Measurements from ENCODE around the gene PRSS8.

The PRSS8 gene

DNA sequence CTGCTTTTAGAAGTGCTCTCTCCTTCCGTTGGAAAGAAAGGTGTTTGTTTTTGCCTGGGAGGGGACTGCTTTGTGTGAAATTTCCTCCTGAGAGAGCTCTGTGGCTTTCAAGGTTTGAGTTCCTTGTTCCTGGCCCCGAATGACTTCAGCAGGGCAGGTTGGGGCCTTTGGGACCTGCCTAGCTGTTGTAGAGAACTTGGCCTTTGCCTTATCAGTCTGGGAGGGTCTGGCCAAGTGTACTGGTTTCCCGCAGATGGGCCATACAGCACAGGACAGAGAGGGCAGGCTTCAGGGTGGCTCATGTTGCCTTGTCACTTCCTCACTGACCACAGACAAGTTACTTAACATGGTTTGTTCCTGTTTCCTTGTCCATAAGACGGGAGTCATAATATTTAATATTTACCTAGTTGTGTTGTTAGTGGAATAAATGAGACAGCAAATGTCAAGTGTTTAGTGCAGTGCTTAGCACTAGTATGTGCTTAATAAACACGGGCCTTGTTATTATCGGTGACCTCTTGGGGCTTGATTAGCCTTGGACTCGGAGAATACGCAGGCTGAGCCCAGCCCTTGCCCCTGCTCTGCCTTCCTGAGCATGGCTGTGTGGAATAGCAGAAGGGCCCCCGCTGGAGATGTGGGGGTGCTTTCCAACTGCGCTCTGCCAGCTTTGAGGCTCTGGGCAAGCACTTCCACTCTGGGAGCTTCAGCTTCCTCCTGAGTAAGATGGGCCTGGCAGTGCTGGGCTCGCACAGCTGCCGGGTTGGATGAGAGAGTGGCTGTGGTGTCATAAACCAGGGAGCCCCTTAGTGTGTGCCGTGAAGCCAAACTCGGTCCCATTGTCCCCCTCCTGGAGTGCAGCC lies 6.6 kb downstream of the PRSS8 start:
- DNase-seq (ENCODE audit: low spot score) = no peak

DNA sequence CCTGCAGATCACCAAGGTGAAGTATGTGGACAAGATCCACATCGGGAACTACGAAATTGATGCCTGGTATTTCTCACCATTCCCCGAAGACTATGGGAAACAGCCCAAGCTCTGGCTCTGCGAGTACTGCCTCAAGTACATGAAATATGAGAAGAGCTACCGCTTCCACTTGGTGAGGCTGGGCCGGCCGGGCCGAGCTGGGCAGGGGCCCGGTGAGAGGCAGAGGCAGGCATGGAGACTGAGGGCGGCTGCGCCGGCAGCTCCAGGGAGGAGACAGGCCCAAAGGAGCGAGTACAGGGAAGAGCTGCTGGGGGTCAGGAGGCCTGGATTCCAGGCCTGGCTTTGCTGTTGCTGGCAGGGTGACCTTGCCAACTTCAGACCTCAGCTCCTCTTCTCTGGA lies 8.3 kb downstream of the PRSS8 start:
- DNase-seq (ENCODE audit: low spot score) = no peak

DNA sequence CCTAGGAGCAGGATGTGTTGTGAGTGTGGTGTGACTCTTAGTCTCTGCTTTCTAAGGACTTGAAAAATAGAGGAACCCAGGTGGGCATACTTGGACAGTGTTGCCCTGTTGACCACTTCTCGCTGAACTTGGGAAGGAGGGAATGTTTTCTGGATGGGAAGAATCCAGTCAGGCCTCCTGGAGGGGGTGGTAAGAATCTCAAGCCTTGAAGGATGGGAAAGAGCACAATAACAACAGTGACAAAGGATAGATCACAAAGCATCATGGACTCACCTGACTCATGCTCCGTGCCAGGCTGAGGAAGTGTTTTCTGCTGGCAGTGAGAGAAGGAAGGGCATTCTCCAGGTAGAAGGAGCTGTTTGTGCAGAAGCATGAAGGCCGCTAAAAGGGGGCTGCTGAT lies 9.7 kb downstream of the PRSS8 start:
- no peak for DNase-seq (ENCODE audit: low spot score)

DNA sequence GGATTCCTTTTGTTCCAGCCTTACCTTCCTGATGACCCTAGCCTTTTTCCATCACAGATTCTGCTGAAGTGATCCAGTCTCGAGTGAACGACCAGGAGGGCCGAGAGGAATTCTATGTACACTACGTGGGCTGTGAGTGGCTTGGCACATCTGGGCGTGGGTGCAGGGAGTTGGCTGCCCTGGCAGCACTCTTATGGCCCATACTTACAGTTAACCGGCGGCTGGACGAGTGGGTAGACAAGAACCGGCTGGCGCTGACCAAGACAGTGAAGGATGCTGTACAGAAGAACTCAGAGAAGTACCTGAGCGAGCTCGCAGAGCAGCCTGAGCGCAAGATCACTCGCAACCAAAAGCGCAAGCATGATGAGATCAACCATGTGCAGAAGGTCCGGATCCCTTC lies 15.4 kb downstream of the PRSS8 start:
- DNase-seq (ENCODE audit: low spot score) = no peak

DNA sequence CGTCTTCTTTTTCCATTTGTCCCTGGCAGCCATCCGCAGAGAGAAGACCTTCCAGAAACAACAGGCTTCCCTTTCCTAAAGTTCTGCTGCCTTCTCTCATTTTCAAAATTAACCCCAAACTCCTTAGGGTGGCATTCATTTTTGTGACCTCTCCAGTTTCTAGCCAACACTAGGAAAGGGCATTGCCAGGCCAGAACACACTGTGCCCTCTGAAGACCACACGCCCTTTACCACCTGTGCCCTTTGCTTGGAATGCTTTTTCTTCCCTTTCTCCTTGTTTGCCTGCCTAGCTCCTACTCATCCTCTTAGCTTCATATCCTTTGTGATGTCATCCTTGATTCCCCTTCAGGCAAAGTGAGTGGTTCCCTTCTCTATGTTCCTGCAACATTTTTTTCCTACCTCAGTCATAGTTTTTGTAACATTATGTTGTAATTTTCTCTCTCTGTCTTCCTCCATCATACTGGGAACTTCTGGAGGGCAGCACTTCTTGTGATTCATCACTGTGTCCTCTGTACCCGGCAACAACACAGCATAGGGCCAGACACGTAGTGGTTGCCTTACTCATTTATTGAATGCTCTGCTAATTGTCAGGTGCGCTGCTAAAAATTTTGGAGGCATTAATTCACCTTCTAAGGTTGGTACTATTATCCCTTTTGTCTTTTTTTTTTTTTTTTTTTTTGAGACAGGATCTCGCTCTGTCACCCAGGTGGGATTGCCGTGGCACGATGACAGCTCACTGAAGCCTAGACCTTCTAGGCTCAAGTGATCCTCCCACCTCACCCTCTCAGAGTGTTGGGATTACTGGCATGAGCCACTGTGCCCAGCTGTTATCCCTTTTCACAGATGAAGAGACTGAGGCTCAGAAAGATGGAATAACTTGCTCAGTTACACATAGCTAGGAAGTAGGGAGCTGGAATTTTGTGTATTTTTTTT lies 17.0 kb downstream of the PRSS8 start:
- peak; percentile 59 for DNase-seq (ENCODE audit: low spot score)

DNA sequence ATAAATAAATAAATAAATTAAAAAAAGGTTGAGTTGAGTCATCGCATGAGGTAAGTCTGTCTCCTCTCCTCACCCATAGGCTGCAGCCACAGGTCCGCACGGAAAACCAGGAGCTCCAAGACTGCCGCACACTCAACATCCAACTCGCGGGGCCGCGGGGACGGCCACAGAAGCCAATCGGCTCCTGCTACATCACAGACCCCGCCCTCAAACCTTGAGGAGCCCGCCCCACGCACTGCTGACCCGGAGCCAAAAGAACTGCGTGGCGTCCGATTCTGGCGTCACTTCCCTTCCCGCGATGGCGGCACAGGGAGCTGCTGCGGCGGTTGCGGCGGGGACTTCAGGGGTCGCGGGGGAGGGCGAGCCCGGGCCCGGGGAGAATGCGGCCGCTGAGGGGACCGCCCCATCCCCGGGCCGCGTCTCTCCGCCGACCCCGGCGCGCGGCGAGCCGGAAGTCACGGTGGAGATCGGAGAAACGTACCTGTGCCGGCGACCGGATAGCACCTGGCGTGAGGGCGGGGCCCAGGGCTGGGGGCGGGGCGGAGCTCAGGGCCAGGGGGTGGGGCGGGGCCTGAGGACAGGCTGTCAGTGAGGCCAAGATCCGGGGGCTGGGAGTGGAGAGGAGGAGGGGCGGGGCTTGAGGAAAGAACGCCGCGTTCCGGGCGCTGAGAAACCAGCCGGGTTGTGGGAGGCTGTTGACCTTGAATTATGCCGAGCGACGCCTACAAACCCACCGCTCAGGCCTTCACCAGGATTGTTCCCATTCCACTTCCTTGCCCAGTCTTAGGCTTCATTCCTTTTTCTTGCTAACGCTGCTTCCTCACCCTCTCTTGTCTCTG lies 17.9 kb downstream of the PRSS8 start, which contains the start of gene KAT8:
Gene KAT8 (plus strand): TSS at position 281 of the 839 bp plus-strand sequence. CDS start 18 bp downstream, at position 299.
- peak; percentile 97 for DNase-seq (ENCODE audit: low spot score)

DNA sequence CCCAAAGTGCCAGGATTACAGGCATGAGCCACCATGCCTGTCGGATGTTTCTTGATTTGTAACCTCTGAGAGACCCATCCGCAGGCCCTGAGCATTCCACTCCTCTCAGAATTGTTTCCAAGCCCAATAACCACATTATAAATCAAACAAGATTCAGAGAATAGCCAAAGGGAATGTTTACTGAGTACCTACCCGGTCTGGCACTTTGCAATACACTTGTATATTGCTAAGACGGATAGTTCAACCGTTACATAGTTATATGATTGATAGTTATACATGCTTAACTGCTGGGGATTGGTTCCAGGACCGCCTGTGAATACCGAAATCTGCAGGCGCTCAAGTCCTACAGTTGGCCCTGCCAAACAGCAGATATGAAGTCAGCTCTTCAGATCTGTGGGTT lies 21.1 kb downstream of the PRSS8 start:
- DNase-seq (ENCODE audit: low spot score) = no peak

DNA sequence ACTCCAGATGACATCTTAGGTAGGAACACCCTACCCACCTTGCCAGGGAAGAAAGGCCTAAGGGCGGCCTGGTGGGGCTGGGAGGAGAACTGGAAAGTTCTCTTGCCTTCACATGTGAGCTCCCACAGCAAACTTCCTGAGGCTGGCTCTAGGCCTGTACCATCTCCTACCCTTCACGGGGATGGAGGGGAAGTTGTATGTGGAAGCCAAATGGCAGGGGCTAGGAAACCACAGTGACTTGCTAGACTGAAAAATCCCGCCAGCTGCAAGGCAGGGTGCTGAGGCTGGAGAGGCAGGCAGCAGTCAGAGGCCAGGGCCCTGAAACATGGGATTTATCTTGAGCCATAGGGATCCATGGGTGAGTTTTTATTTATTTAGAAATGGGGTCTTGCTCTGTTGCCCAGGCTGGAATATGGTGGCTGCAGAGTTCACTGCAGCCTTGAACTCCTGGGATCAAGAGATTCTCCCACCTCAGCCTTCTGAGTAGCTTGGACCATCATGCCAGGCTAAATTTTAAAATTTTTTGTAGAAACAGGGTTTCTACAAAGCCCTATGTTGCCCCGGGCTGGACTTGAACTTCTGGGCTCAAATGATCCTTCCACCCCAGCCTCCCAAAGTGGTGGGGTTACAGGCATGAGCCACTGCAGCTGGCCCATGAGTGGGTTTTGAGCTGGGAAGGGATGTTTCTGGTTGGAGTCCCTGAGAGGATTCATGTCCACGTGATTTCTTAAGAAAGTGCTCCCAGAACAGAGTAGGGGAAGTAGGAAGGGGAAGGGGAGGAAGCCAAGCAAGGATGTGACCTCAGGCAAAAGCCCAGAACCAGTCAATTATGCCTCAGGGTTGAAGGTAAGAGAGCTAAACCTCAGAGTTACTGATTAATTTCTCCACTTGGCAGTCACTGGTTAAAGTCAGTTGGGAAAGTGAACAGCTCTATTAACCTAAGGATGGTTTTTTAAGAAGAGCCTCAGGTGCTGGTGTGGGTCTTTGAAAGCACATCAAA lies 22.1 kb downstream of the PRSS8 start:
- DNase-seq (ENCODE audit: low spot score) = no peak

DNA sequence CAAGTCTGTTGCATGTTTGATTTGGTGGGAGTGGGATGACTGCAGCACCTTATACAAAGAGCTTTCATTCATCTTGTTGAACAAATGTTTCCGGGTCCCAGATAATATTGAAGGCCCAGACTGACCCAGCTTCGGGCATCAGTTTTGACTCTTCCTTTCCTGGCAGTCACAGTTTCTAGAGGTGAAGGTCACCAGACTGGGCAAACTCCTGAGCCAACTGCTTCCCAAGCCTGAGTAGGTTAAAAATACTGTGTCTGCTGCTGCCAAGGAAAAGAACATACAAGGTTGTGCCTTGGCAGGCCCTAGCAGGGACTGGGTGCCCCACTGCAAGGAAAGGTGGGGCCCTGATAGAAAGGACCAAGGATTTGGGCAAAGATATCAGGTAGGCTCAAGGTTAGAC lies 22.8 kb downstream of the PRSS8 start:
- DNase-seq (ENCODE audit: low spot score) = no peak

DNA sequence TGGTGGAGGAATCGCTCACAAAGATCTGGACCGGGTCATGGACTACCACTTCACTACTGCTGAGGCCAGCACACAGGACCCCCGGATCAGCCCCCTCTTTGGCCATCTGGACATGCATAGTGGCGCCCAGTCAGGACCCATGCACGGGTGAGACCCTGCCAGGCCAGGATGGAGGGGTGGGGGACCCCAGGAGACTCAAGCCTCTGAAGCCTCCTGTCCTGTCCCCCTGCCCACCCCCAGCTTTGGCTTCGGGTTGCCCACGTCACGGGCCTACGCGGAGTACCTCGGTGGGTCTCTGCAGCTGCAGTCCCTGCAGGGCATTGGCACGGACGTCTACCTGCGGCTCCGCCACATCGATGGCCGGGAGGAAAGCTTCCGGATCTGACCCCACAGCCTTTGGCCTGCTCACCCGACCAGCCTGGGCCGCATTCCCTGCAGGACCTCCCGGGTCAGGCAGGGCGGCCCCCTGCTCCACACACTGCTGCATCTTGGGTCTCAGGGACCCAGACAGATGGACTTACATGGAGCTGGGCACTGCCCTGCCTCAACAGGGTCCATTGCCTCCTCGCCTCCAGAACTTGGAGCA lies 23.6 kb downstream of the PRSS8 start:
- no peak for DNase-seq (ENCODE audit: low spot score)

DNA sequence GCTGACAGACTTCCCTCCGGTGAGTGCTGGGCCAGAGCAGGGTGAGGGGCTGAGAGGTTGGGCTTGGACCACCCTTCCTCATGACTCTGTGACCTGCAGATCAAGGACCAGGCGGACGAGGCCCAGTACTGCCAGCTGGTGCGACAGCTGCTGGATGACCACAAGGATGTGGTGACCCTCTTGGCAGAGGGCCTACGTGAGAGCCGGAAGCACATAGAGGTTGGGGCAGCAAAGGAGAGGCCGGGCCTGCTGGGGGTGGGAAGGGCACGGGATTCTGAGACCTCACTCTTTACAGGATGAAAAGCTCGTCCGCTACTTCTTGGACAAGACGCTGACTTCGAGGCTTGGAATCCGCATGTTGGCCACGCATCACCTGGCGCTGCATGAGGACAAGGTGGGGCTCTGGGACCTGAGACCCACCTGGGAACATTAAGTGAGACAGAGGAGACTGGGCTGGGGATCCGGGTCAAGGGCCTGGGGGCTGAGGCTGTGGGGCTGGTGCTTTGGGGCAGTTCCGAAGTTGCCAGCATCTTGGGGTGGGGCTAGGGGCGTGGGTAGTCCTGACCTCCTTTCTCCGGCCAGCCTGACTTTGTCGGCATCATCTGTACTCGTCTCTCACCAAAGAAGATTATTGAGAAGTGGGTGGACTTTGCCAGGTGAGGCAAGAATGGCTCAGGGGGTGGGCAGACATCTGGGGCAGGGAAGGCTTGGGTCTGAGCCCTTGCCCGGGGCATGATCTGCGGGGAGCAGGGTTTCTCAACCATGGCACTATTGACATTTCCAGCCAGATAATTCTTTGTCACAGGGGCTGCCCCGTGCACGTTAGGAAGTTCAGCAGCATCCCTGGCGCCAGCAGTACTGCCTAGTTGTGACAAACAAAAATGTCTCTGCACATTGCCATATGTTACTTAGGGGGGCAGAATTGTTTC lies 25.2 kb downstream of the PRSS8 start:
- DNase-seq (ENCODE audit: low spot score) = no peak

DNA sequence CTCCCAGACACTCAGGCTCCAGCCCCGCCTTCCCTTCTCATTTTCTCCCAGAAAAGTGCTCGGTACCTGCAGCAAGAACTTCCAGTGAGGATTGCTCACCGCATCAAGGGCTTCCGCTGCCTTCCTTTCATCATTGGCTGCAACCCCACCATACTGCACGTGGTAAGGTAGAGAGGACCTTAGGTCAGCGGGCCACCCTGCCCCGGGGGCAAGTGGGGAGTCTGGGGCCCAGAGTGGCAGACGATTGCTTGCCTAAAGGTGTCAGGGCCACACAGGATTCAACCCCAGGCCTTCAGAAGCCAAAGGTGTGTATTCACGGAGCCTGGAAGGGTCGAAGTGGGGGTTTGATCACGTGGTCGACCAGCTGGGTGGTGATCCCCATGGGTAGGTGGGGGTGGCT lies 25.9 kb downstream of the PRSS8 start:
- DNase-seq (ENCODE audit: low spot score) = no peak

DNA sequence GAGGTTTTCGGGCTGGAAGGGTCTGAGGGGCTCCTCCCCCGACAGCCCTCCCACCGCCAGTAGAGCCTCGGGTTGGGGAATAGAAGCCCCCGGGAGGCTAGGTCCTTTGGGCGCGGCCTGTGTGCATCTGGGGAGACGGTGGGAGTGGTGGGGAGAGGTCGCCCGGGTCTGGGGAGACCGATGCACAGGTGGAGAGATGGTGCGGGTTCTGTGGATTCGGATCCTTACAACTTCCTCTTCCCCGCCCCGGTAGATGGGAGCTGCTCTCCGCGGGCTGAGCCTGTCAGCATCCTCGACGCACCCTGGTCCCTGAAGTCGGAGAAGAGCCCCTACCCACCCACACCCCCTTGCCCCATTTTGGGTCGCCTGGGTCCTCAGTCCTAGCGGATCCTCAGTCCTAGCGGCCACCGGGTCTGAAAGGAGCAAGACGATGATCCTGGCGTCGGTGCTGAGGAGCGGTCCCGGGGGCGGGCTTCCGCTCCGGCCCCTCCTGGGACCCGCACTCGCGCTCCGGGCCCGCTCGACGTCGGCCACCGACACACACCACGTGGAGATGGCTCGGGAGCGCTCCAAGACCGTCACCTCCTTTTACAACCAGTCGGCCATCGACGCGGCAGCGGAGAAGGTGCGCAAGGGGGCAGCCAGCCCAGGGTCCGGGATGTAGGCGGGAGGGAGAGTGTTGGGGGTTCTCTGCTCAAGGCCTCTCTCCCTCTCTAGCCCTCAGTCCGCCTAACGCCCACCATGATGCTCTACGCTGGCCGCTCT lies 26.6 kb downstream of the PRSS8 start:
- DNase-seq (ENCODE audit: low spot score) = no peak

DNA sequence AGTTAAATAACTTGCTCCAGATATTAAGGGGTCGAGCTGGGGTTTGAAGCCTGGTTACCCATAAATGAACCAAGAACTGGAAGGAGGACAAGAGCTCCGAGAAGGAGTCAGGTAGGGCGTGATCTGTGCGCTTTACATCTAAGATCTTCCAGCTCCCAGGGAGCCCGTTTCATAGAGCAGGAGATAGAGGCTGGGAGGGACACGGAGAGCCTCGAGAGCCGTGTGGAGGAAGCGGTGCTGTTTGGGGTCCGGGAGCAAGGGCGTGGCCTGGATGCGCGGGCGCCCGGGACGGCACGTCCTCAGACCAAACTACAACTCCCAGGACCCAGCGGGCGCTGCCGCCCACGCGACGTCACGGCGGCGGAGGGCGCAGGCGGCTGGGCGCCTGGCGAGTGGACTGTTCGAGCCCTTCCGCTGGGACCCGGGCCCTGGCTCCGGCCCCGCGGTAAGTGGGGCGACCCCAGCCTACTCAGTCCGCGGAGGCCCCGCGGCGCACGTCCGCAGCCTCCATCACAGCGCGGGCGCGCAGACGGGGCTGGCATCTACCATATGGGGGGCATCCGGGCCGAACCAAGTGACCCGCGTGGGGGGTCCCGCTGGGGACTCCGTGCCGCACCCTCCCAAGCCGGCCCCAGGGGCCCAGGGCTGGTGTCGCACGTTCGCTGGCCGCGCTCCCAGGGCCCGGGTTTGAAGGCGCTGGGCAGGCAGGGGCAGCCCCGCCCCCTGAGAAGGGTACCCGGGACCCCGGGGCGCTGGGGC lies 27.3 kb downstream of the PRSS8 start, which contains the start of gene BCKDK:
Gene BCKDK (plus strand): TSS at position 352 of the 759 bp plus-strand sequence. CDS start 838 bp downstream, outside the sequence.
- DNase-seq (ENCODE audit: low spot score) = peak; percentile 89

DNA sequence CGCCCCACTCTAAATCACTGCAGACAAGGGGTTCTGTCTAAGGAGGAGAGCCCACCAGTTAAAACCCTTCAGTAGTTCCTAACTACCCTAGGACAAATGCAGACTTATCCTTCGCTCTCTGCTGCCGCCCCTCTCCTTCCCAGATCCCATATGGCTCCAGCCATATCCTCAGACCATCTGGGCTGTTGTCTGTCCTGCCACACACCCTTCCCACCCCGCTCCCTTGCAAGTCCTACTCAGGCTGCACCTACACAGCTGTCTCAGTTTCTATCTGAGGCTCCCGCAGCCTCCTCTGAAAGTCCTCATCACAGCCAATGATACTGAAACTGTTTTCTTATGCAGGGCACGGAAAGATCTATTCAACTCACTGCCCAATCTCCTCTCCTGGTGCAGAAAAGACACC lies 28.1 kb downstream of the PRSS8 start:
- DNase-seq (ENCODE audit: low spot score) = no peak

DNA sequence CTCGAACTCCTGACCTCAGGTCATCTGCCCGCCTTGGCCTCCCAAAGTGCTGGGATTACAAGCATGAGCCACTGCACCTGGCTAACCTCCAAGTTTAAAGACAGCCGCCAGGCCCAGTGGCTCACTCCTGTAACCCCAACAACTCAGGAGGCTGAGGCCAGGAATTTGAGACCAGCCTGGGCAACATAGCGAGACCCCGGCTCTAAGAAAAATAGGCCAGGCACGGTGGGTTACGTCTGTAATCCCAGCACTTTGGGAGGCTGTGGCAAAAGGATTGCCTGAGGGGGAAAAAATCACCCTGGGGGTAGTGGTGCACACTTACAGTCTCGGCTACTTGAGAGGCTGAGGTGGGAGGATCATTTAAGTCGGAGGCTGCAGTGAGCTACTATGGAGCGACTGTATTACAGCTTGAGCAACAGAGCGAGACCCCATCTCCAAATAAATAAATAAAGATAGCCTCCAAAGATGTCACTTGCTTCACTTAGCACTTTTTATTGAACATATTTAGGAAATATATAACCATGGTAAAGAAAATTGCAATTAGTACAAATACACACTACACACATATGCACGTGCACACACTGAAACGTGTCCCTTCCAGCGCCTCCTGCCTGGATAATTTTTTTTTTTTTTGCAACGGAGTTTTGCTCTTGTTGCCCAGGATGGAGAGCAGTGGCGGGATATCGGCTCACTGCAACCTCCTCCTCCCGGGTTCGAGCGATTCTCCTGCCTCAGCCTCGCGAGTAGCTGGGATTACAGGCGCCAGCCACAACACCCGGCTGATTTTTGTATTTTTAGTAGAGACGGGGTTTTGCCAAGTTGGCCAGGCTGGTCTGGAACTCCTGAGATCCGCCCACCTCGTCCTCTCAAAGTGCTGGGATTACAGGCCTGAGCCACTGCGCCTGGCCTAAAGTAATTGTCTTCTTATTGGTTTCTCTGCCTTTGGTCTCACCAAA lies 28.7 kb downstream of the PRSS8 start:
- no peak for DNase-seq (ENCODE audit: low spot score)

Measured in hepatic stellate cell (primary cell).